ENCODE measurements around the gene HOXC10. TPM values are rescaled to one million over a fixed set of nuclear protein-coding genes. Genes with fewer than 3 reads are reported as not detected.

The HOXC10 gene
- polyA plus RNA-seq, 3 donors = not detected

DNA sequence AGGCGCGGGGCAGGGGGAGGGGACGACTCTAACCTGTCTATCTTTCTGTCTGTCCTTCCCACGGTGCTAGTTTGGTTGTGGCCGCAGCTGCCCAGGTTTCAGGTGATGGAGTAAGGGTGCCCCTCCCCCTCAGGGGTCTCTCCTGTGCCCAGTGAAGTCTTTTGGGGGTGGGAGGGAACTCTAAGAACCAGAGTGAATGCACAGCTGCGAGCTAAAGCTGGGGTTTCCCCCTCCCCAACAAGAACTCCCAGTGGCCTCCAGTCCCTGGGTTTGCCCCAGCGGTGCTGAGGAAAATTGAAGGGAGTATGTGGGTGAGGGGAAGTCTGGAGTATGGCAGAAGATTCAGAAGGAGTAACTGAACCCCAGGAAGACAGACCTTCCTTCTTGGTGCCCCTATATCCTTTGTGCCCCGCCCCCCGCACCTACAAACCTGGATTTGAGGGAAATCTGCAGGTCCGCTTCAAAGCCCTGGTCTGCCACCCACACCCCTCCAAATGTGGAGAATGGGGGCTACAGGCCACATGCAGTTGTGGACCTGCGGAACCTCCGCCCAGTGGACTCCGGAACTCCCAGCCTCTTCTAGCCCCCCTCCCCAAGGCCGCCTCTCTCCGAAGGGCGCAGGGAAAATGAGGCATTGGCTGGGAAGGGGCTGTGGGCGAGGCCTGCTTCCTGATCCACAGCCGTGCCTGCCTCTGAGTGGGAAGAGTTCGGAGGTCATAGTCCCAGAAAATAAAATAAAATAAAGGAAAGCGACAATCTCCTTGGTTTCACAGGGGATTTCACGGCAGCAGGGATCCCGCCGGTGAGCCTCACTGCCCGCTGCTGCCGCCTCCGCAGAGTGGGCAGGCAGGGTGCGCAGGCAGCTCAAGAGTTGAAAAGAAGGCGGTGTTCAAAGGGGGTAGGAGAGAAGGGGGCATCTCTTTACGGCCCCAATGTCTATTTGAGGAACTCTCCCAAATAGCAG, 11.6 kb downstream of the HOXC10 start:
- Histone ChIP-seq H3K4me3 (replicated peaks in 1 of 3; ENCODE audit: low read depth in 2 of 3, low read length in 3 of 3) (peak overlapping the region in 2 of 3 experiments; percentile 38 to 78), H3K9me3 (replicated peaks in 1 of 2; ENCODE audit: control insufficient read depth in 1 of 2, insufficient read depth in 1 of 2, low read length in 2 of 2) (peaks cover 4 to 66% of the 10 kb centered on the region in 2 donors), H4K20me1 (ENCODE audit: insufficient read depth, low read length) (no peaks in the 10 kb centered on the region), H3K27ac (ENCODE audit: low read depth in 1 of 2, low read length in 2 of 2) (no peak overlapping the region), H3K79me2 (ENCODE audit: insufficient read depth, low read length) (no peaks in the 10 kb centered on the region), H3K9ac (ENCODE audit: insufficient read depth, low read length, poor library complexity, severe bottlenecking) (no peak overlapping the region), H3K27me3 (ENCODE audit: control insufficient read depth in 2 of 2, insufficient read depth in 2 of 2, low read length in 2 of 2) (peaks cover 92 to 100% of the 10 kb centered on the region in 2 donors), H2AFZ (ENCODE audit: insufficient read depth, low read depth, low read length, poor library complexity, severe bottlenecking) (peak overlapping the region; percentile 75), H3K36me3 (replicated peaks in 1 of 2; ENCODE audit: control insufficient read depth in 1 of 2, insufficient read depth in 2 of 2, low read length in 2 of 2) (no peaks in the 10 kb centered on the region), H3K4me1 (ENCODE audit: control insufficient read depth in 1 of 2, insufficient read depth in 2 of 2, low read length in 2 of 2) (peaks cover 15 to 30% of the 10 kb centered on the region in 2 donors), H3K4me2 (replicated peaks; ENCODE audit: extremely low read depth, low read length, poor library complexity, severe bottlenecking) (peak overlapping the region; percentile 83)
- H3K27ac Mint-ChIP-seq = no peak overlapping the region
- peaks cover 3 to 19% of the 10 kb centered on the region in 2 donors for H3K36me3 Mint-ChIP-seq
- peak overlapping the region; percentile 83 to 95 for H3K4me3 Mint-ChIP-seq
- H3K4me1 Mint-ChIP-seq = peaks cover 27% of the 10 kb centered on the region
- no peak for DNase-seq
- WGBS (ENCODE audit: insufficient coverage) = 18% methylated on average over 8 of the region's 29 CpGs
- peaks cover 97 to 100% (median 100%) of the 10 kb centered on the region in 3 donors for H3K27me3 Mint-ChIP-seq (ENCODE audit: low read depth in 3 of 3)
- intact Hi-C loops (cut with micrococcal nuclease) = loop anchor here in 1 of 2 donors (5.0 kb wide), 1 partner anchor 44 kb away; the partner anchor contains the start of gene HOXC12
- TF ChIP-seq, protein P1, sequence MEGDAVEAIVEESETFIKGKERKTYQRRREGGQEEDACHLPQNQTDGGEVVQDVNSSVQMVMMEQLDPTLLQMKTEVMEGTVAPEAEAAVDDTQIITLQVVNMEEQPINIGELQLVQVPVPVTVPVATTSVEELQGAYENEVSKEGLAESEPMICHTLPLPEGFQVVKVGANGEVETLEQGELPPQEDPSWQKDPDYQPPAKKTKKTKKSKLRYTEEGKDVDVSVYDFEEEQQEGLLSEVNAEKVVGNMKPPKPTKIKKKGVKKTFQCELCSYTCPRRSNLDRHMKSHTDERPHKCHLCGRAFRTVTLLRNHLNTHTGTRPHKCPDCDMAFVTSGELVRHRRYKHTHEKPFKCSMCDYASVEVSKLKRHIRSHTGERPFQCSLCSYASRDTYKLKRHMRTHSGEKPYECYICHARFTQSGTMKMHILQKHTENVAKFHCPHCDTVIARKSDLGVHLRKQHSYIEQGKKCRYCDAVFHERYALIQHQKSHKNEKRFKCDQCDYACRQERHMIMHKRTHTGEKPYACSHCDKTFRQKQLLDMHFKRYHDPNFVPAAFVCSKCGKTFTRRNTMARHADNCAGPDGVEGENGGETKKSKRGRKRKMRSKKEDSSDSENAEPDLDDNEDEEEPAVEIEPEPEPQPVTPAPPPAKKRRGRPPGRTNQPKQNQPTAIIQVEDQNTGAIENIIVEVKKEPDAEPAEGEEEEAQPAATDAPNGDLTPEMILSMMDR (IDR thresholded peaks at IDR 0.05) = no peak
- H3K9me3 Mint-ChIP-seq = peaks cover 2 to 69% (median 39%) of the 10 kb centered on the region in 7 donors

DNA sequence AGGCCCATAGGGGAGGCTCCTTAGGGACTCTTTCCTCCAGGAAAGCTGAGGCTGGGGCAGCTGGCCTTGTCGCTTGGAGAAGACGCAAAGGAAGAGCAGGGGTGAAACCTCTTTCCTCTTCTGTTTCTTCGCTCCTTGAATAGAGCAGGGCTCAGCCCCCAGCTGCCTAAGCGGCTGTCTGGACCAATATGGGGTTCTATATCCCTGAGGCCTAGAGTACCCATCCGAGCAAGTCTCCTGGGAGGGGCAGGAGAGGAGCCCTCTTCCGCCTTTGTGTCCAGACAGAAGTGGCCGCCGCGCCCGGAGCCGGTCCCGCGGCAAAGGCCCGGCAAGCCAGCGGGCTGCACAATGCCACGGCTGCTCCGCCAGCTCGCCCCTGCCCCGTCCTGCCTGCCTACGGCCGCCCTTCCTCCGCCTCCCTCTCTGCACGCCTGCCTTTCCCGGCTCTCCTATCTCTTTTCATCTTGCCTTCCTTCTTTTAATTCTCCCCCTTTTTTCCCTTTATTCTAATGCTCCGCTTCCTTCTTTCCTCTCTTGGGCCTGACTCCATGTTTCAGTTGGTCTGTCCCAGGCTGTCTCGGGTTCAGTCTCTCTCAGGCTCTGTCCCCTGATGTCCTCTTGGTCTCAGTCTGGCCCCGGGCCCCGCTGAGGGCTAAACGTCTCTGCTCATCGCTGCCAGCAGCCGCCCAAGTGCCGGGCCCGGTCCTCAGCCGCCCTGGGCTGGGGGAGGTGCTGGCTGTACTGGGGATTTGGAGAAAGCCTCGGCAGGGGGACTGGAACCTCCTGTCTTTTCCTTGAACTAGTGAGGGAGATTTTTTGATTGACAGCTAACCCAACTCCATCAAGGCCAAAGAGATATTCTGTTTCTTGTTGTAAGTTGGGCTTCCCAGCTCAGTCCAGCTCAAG, 12.5 kb downstream of the HOXC10 start:
- Histone ChIP-seq H3K27me3 (ENCODE audit: control insufficient read depth in 2 of 2, insufficient read depth in 2 of 2, low read length in 2 of 2) (peaks cover 92 to 100% of the 10 kb centered on the region in 2 donors), H4K20me1 (ENCODE audit: insufficient read depth, low read length) (no peaks in the 10 kb centered on the region), H3K79me2 (ENCODE audit: insufficient read depth, low read length) (no peaks in the 10 kb centered on the region), H3K4me3 (replicated peaks in 1 of 3; ENCODE audit: low read depth in 2 of 3, low read length in 3 of 3) (no peak overlapping the region), H3K4me2 (replicated peaks; ENCODE audit: extremely low read depth, low read length, poor library complexity, severe bottlenecking) (no peak overlapping the region), H3K27ac (ENCODE audit: low read depth in 1 of 2, low read length in 2 of 2) (no peak overlapping the region), H3K9me3 (replicated peaks in 1 of 2; ENCODE audit: control insufficient read depth in 1 of 2, insufficient read depth in 1 of 2, low read length in 2 of 2) (peaks cover 3 to 60% of the 10 kb centered on the region in 2 donors), H3K36me3 (replicated peaks in 1 of 2; ENCODE audit: control insufficient read depth in 1 of 2, insufficient read depth in 2 of 2, low read length in 2 of 2) (no peaks in the 10 kb centered on the region), H2AFZ (ENCODE audit: insufficient read depth, low read depth, low read length, poor library complexity, severe bottlenecking) (no peak overlapping the region), H3K4me1 (ENCODE audit: control insufficient read depth in 1 of 2, insufficient read depth in 2 of 2, low read length in 2 of 2) (peaks cover 15 to 30% of the 10 kb centered on the region in 2 donors), H3K9ac (ENCODE audit: insufficient read depth, low read length, poor library complexity, severe bottlenecking) (no peak overlapping the region)
- no peak for DNase-seq
- Mint-ChIP-seq H3K9me3 (peaks cover 2 to 67% (median 39%) of the 10 kb centered on the region in 7 donors), H3K36me3 (peaks cover 3 to 19% of the 10 kb centered on the region in 2 donors), H3K4me1 (peaks cover 28% of the 10 kb centered on the region), H3K27ac (no peak overlapping the region), H3K4me3 (peak overlapping the region in 1 of 2 donors; percentile 95), H3K27me3 (ENCODE audit: low read depth in 3 of 3) (peaks cover 97 to 100% (median 100%) of the 10 kb centered on the region in 3 donors)
- 3% methylated on average over 28 of the region's 35 CpGs for WGBS (ENCODE audit: insufficient coverage)
- TF ChIP-seq, protein P1 (IDR thresholded peaks at IDR 0.05) = no peak
- intact Hi-C loops (cut with micrococcal nuclease) = loop anchor here in 1 of 2 donors (5.0 kb wide), 1 partner anchor 45 kb away; the partner anchor contains the start of gene HOXC12

Measured in CD14-positive monocyte (primary cell).